ENCODE measurements around the gene GLT6D1.

Gene GLT6D1

GRCh38 chr9:135683401-135684034 lies 44.2 kb upstream of the GLT6D1 start:
- Histone ChIP-seq H3K27ac (replicated peaks) (no peak overlapping the region), H3K27me3 (ENCODE audit: insufficient read depth, poor library complexity, severe bottlenecking) (no peaks in the 10 kb centered on the region), H3K4me3 (replicated peaks; ENCODE audit: insufficient read depth, low read length) (no peak overlapping the region)
- DNase-seq (ENCODE audit: low read depth in 1 of 2, low spot score in 1 of 2), result no peak
- TF ChIP-seq SPI1 (IDR thresholded peaks at IDR 0.05; ENCODE audit: borderline replicate concordance, low read depth) (no peak), CTCF (IDR thresholded peaks at IDR 0.05; ENCODE audit: insufficient read depth, low read length) (no peak), GABPA (IDR thresholded peaks at IDR 0.05; ENCODE audit: low read depth) (no peak), POLR2AphosphoS5 (IDR thresholded peaks at IDR 0.05; ENCODE audit: low read depth) (no peak)
- TF ChIP-seq, protein P1, sequence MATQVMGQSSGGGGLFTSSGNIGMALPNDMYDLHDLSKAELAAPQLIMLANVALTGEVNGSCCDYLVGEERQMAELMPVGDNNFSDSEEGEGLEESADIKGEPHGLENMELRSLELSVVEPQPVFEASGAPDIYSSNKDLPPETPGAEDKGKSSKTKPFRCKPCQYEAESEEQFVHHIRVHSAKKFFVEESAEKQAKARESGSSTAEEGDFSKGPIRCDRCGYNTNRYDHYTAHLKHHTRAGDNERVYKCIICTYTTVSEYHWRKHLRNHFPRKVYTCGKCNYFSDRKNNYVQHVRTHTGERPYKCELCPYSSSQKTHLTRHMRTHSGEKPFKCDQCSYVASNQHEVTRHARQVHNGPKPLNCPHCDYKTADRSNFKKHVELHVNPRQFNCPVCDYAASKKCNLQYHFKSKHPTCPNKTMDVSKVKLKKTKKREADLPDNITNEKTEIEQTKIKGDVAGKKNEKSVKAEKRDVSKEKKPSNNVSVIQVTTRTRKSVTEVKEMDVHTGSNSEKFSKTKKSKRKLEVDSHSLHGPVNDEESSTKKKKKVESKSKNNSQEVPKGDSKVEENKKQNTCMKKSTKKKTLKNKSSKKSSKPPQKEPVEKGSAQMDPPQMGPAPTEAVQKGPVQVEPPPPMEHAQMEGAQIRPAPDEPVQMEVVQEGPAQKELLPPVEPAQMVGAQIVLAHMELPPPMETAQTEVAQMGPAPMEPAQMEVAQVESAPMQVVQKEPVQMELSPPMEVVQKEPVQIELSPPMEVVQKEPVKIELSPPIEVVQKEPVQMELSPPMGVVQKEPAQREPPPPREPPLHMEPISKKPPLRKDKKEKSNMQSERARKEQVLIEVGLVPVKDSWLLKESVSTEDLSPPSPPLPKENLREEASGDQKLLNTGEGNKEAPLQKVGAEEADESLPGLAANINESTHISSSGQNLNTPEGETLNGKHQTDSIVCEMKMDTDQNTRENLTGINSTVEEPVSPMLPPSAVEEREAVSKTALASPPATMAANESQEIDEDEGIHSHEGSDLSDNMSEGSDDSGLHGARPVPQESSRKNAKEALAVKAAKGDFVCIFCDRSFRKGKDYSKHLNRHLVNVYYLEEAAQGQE (IDR thresholded peaks at IDR 0.05; ENCODE audit: insufficient replicate concordance, low read depth), result no peak

DNA sequence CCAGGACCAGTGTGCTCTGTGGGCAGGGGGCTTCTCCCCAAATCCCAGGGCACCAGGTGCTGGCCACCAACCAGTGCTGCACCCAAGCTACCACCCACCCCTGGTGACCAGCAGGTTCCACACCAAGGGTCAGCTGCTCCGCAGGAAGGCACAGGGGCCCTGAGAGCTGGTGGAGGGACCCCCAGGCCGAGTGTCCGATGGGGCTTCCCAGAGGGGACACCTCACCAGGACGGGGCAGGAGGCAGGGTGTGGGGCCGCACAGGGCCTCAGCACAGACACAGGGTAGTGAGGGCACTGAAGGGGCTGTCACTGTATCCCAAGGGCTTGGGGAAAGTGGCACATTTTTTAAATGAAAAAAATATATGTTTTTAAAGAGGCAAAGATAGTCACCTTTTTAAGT lies 41.8 kb upstream of the GLT6D1 start:
- Histone ChIP-seq H3K27me3 (ENCODE audit: insufficient read depth, poor library complexity, severe bottlenecking) (no peaks in the 10 kb centered on the region), H3K27ac (replicated peaks) (no peak overlapping the region), H3K4me3 (replicated peaks; ENCODE audit: insufficient read depth, low read length) (no peak overlapping the region)
- no peak for DNase-seq (ENCODE audit: low read depth in 1 of 2, low spot score in 1 of 2)
- TF ChIP-seq POLR2AphosphoS5 (IDR thresholded peaks at IDR 0.05; ENCODE audit: low read depth) (no peak), SPI1 (IDR thresholded peaks at IDR 0.05; ENCODE audit: borderline replicate concordance, low read depth) (no peak), CTCF (IDR thresholded peaks at IDR 0.05; ENCODE audit: insufficient read depth, low read length) (no peak), GABPA (IDR thresholded peaks at IDR 0.05; ENCODE audit: low read depth) (no peak)
- TF ChIP-seq, protein P1 (IDR thresholded peaks at IDR 0.05; ENCODE audit: insufficient replicate concordance, low read depth), result no peak

GRCh38 chr9:135680056-135680455 lies 40.7 kb upstream of the GLT6D1 start:
- no peak for TF ChIP-seq CTCF (IDR thresholded peaks at IDR 0.05; ENCODE audit: insufficient read depth, low read length)
- no peak for TF ChIP-seq GABPA (IDR thresholded peaks at IDR 0.05; ENCODE audit: low read depth)
- no peak overlapping the region for H3K4me3 ChIP-seq (replicated peaks; ENCODE audit: insufficient read depth, low read length)
- no peak for DNase-seq (ENCODE audit: low read depth in 1 of 2, low spot score in 1 of 2)
- no peak overlapping the region for H3K27ac ChIP-seq (replicated peaks)
- no peaks in the 10 kb centered on the region for H3K27me3 ChIP-seq (ENCODE audit: insufficient read depth, poor library complexity, severe bottlenecking)
